ENCODE results near the gene THSD4.
"Not testable (repeated sequence)": the region's sequence is repeated elsewhere in the genome, so short reads cannot be mapped to it uniquely, and the experiment has no call there.

The THSD4 gene

GRCh38 chr15:71149646-71150557, 34.6 kb downstream of the THSD4 start:
- no peak for DNase-seq (ENCODE audit: low read depth in 3 of 3)

- DNase-seq (ENCODE audit: low read depth in 3 of 3) = no peak
Measured at GRCh38 chr15:71151081-71151480, 35.8 kb downstream of the THSD4 start.

- no peak for DNase-seq (ENCODE audit: low read depth in 3 of 3)
Measured at GRCh38 chr15:71152542-71152941, 37.3 kb downstream of the THSD4 start.

GRCh38 chr15:71153823-71154524, 38.7 kb downstream of the THSD4 start:
- no peak for DNase-seq (ENCODE audit: low read depth in 3 of 3)

- DNase-seq (ENCODE audit: low read depth in 3 of 3) = no peak
Measured at GRCh38 chr15:71154607-71155200, 39.4 kb downstream of the THSD4 start.

- DNase-seq (ENCODE audit: low read depth in 3 of 3) = no peak
Measured at GRCh38 chr15:71155534-71155933, 40.3 kb downstream of the THSD4 start.

- DNase-seq (ENCODE audit: low read depth in 3 of 3) = no peak
Measured at GRCh38 chr15:71160976-71161375, 45.7 kb downstream of the THSD4 start.

GRCh38 chr15:71162309-71162708, 47.0 kb downstream of the THSD4 start:
- no peak for DNase-seq (ENCODE audit: low read depth in 3 of 3)

- DNase-seq (ENCODE audit: low read depth in 3 of 3) = not testable (repeated sequence)
Measured at GRCh38 chr15:71164606-71165005, 49.3 kb downstream of the THSD4 start.

- no peak for DNase-seq (ENCODE audit: low read depth in 3 of 3)
Measured at GRCh38 chr15:71167445-71168165, 52.3 kb downstream of the THSD4 start.

GRCh38 chr15:71168166-71168834, 53.0 kb downstream of the THSD4 start:
- no peak for DNase-seq (ENCODE audit: low read depth in 3 of 3)

GRCh38 chr15:71170163-71170562, 54.9 kb downstream of the THSD4 start:
- no peak for DNase-seq (ENCODE audit: low read depth in 3 of 3)

- no peak for DNase-seq (ENCODE audit: low read depth in 3 of 3)
Measured at GRCh38 chr15:71171195-71171594, 55.9 kb downstream of the THSD4 start.

- not testable (repeated sequence) for DNase-seq (ENCODE audit: low read depth in 3 of 3)
Measured at GRCh38 chr15:71174360-71174759, 59.1 kb downstream of the THSD4 start.

GRCh38 chr15:71180986-71181853, 65.9 kb downstream of the THSD4 start:
- DNase-seq (ENCODE audit: low read depth in 3 of 3) = no peak

- no peak for DNase-seq (ENCODE audit: low read depth in 3 of 3)
Measured at GRCh38 chr15:71182522-71182921, 67.3 kb downstream of the THSD4 start.

GRCh38 chr15:71183063-71183462, 67.8 kb downstream of the THSD4 start:
- DNase-seq (ENCODE audit: low read depth in 3 of 3) = no peak

GRCh38 chr15:71185706-71186105, 70.4 kb downstream of the THSD4 start:
- no peak for DNase-seq (ENCODE audit: low read depth in 3 of 3)

- no peak for DNase-seq (ENCODE audit: low read depth in 3 of 3)
Measured at GRCh38 chr15:71186267-71186666, 71.0 kb downstream of the THSD4 start.

GRCh38 chr15:71187078-71187477, 71.8 kb downstream of the THSD4 start:
- no peak for DNase-seq (ENCODE audit: low read depth in 3 of 3)
